Hepatic stellate cell (primary cell): ENCODE results near the gene PRAMEF4.
"Not testable (repeated sequence)": the region's sequence is repeated elsewhere in the genome, so short reads cannot be mapped to it uniquely, and the experiment has no call there.

Experiments used
- DNase-seq: peaks from one replicate; pipeline ENCODE4 v3.0.0; 2011; ENCODE audit warnings: low spot score

Gene PRAMEF4

GRCh38 chr1:12886101-12886500, at the start of gene PRAMEF4:
TSS of gene PRAMEF4 (minus strand) at chr1:12886201. CDS start at chr1:12883394, 2,807 bp downstream.
- DNase-seq = not testable (repeated sequence)

GRCh38 chr1:12924368-12924767, 38.4 kb upstream of the PRAMEF4 start:
- DNase-seq = not testable (repeated sequence)

DNA sequence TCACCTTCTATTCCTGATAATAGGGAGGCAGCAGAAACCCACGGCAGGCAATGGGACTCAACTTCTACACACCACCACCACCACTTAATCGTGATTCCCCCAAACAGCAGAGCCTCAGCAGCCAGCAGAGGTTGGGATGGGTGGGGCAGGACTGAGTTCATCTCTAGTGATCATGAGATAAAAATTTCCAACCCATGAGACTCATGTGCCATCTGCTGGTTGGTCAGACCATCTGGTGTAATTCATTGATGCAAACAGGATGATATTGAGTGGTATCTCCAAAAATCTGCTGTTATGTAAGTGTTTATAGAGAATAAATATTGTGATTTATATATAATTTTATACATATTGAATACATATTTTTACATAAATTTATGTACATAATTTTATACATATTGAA, 35.7 kb upstream of the PRAMEF4 start:
- DNase-seq = not testable (repeated sequence)

GRCh38 chr1:12916310-12916709, 30.3 kb upstream of the PRAMEF4 start, which contains the start of gene PRAMEF7:
TSS of gene PRAMEF7 (plus strand) at chr1:12916610. CDS start at chr1:12917693, 1,083 bp downstream.
- not testable (repeated sequence) for DNase-seq

- not testable (repeated sequence) for DNase-seq
Measured at GRCh38 chr1:12903793-12904572, 18.0 kb upstream of the PRAMEF4 start.

- not testable (repeated sequence) for DNase-seq
Measured at GRCh38 chr1:12899186-12899585, 13.2 kb upstream of the PRAMEF4 start.

DNA sequence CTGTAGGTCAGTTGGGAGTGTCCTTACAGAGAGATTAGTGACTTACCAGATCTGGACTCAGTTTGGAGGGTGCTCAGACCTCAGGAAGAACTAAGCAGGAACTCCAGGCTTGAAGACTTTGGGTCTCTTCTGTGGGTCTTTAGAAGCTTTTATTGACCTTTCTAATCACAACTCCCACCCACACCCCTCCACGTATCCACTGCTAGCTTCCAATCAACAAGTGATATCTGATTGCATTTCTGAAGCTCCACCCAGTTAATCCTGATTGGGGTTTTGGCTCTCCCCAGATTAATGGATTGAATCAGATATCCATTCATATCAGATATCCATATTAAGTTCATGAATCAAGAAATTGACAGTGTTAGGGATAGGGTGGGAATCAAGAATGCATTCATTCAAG, 12.2 kb upstream of the PRAMEF4 start, which contains the start of gene PRAMEF10:
Gene PRAMEF10 (minus strand): TSS at position 101 of the 400 bp plus-strand sequence. CDS start 2,423 bp downstream, outside the sequence.
- not testable (repeated sequence) for DNase-seq

- not testable (repeated sequence) for DNase-seq
Measured at GRCh38 chr1:12878453-12878852, 7.5 kb downstream of the PRAMEF4 start.

DNA sequence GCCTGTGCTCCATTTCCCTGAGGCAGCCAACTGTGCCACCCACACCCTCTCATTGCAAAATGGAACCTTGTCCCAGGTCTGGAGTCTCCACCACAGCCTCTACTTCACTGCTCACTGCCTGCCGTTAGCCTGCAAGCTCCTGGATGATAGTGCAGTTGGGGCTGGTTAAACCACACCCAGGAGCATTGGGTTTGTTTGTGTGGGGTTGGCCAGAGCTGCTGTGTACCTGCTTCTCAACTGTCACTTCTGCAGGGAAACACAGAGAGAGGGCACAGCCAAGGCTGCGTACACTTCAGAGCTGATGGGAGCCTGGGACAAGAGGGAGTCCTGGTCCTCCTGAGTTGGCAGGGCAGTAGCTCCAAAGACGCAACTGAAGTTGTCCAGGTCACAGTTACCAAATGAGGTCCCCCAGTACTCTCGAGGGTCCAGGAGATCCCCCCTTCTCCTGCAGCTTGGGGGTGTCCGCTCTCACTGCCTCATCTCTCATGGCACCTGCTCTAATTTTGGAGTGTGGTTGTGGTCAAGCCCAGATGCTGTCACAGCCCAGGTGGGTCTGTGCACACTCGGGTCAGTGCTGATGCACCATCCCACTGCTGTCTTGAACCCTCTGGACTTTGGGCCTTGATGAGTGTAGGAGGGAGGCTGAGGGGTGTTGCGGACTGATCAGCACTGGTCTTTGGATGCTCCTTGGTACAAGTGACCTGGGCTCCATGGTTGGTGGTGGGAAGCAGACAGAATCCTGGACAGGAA, 22.7 kb downstream of the PRAMEF4 start:
- DNase-seq = not testable (repeated sequence)

DNA sequence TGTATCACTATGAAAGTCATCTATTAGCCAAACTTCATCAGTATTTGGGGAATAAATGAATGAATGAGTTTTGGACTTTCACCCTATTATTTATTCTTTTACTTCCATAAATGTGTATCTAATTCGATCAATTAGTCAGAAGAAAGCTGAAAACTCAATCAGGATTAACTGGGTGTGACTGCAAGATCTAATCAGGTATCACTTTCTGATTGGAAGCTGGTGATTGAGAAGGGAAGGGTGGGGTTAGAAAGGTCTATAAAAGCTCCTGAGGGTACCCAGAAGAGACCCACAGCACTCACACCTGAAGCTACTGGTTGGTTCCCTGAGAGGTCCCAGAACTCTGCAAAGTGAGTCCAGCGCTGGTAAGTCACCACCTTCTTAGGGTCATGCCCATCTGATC, 29.2 kb downstream of the PRAMEF4 start, which contains the start of gene PRAMEF2:
Gene PRAMEF2 (plus strand): TSS at position 301 of the 400 bp plus-strand sequence. CDS start 1,924 bp downstream, outside the sequence.
- not testable (repeated sequence) for DNase-seq

- DNase-seq = no peak
Measured at GRCh38 chr1:12851779-12852178, 34.2 kb downstream of the PRAMEF4 start.

DNA sequence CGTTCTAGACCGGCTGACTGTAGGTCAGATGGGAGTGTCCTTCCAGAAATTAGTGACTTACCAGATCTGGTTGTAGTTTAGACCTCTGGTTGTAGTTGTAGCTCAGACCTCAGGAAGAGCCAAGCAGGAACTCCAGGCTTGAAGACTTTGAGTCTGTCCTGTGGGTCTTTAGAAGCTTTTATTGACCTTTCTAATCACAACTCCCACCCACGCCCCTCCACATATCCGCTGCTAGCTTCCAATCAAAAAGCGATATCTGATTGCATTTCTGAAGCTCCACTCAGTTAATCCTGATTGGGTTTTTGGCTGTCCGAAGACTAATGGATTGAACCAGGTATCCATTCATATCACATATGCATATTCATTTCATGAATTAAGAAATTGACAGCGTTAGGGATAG, 37.4 kb downstream of the PRAMEF4 start, which contains the start of gene HNRNPCL1:
Gene HNRNPCL1 (minus strand): TSS at position 101 of the 400 bp plus-strand sequence. CDS start 431 bp downstream, outside the sequence.
- not testable (repeated sequence) for DNase-seq

GRCh38 chr1:12833251-12833650, 52.8 kb downstream of the PRAMEF4 start:
- DNase-seq = not testable (repeated sequence)

DNA sequence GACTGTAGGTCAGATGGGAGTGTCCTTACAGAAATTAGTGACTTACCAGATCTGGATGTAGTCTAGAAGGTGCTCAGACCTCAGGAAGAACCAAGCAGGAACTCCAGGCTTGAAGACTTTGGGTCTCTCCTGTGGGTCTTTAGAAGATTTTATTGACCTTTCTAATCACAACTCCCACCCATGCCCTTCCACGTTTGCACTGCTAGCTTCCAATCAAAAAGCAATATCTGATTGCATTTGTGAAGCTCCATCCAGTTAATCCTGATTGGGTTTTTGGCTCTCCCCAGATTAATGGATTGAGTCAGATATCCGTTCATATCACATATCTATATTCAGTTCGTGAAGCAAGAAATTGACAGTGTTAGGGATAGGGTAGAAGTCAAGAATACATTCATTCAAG, 54.7 kb downstream of the PRAMEF4 start, which contains the start of gene PRAMEF11:
Gene PRAMEF11 (minus strand): TSS at position 101 of the 400 bp plus-strand sequence. CDS start 2,621 bp downstream, outside the sequence.
- DNase-seq = not testable (repeated sequence)
